Ovary (tissue), 9 donors: ENCODE results near the gene PFN2. TPM values are rescaled to one million over a fixed set of nuclear protein-coding genes. Genes with fewer than 3 reads are reported as not detected.

ENCODE experiments used
- DNase-seq, 5 donors: peaks; one replicate each; pipeline ENCODE4 v3.0.0-alpha.2; 2019 to 2020
- H3K27ac ChIP-seq, 2 donors: fragments of 200-600 bp; one replicate each; pipeline versions ENCODE4 v1.5.1 to v1.8.0; 2019 to 2022
- H3K27me3 ChIP-seq: fragments of 200-600 bp; one replicate; pipeline ENCODE4 v1.8.0; 2022
- H3K36me3 ChIP-seq: fragments of 200-600 bp; sonication (generic); one replicate; pipeline ENCODE4 v1.5.1; 2019
- H3K4me1 ChIP-seq: one replicate; pipeline ENCODE4 v1.8.1; 2013; ENCODE audit warnings: mild to moderate bottlenecking, moderate library complexity; ENCODE audit not compliant: insufficient read depth
- H3K4me3 ChIP-seq: fragments of 200-600 bp; sonication (generic); one replicate; pipeline ENCODE4 v1.5.1; 2017
- H3K9me3 ChIP-seq, 2 donors: fragments of 200-600 bp in 1 of 2; sonication (generic) in 1 of 2; one replicate each; pipeline versions ENCODE4 v1.5.1 to v1.8.1; 2013 to 2019; ENCODE audit warnings: mild to moderate bottlenecking in 1 of 2, moderate library complexity in 1 of 2
- EP300 ChIP-seq: sonication (generic); formaldehyde crosslinking; IDR thresholded peaks from one replicate; pipeline ENCODE4 v1.6.1; 2017; ENCODE audit warnings: antibody characterized with exemption
- POLR2A ChIP-seq: fragments of 450-650 bp; IDR thresholded peaks from one replicate; pipeline ENCODE4 v1.6.1; 2017; ENCODE audit warnings: antibody characterized with exemption, mild to moderate bottlenecking, moderate library complexity
- WGBS, 3 donors: extraction: QIAGEN DNeasy Blood & Tissue Kit in 1 of 3; methylation state at CpG; one replicate each; pipeline versions ENCODE4 v1.1.5 to v1.1.7; 2013 to 2017; 5-methylcytosine and 5-hydroxymethylcytosine counted together
- intact Hi-C, 4 donors: fragments of 100-400 bp; cut with DNase I; formaldehyde crosslinking; loops; one replicate each; pipeline versions ENCODE4 v1.11.0 to v1.15.1; 2022 to 2023
- polyA plus RNA-seq, 2 donors: library from polyadenylated mRNA; stranded (reverse); fragments of 200-250 nt in 1 of 2; fragments of 350-450 nt in 1 of 2; fragmentation: Illumina TruSeq in 1 of 2; extraction: RNeasy Lipid Tissue Mini Kit (QIAGEN cat#74804) in 1 of 2; gene quantifications; one replicate each; pipeline ENCODE4 v1.2.3, GENCODE V29; 2013 to 2014
- total RNA-seq, 7 donors: library from RNA; depleted of rRNA in 2 of 7; stranded (reverse); fragments of >200 nt in 2 of 7; fragmentation: NEBNext Ultra II Directional in 3 of 7; extraction: Animal tissue kit (Norgen Biotek cat#: 25700) in 3 of 7; gene quantifications; one replicate each; pipeline versions ENCODE4 v1.1.0 to v1.2.4, GENCODE V29; 2016 to 2023
- TF ChIP-seq, protein P1 (sequence below), 3 donors: fragments of 450-650 bp in 2 of 3; fragments of 200-600 bp in 1 of 3; IDR thresholded peaks; one replicate each; pipeline versions ENCODE4 v1.5.1 to v1.8.0; 2016 to 2022; ENCODE audit warnings: antibody characterized with exemption in 3 of 3, mild to moderate bottlenecking in 1 of 3
- donor health status: DM: no; HTN: no; CAD: no; lungs with moderate emphysema.
- donor health status: DM: no; HTN: no; CAD: no.
- donor health status: Bipolar disorder and iron deficiency.
- donor health status: DM: yes; HTN: yes; CAD: no.
- donor health status: DM: no; HTN: no; CAD: no.
- donor health status: DM: yes; HTN: yes; CAD: no.

The PFN2 gene
- total and polyA plus RNA-seq, 9 donors, result 48.3 to 175 (median 88.9) TPM

GRCh38 chr3:149969940-149970715, 567 bp downstream of the PFN2 start:
- Histone ChIP-seq H3K4me1 (peaks cover 3% of the 10 kb centered on the region), H3K27me3 (no peaks in the 10 kb centered on the region), H3K27ac (peak overlapping the region; percentile 94 to 95), H3K36me3 (no peaks in the 10 kb centered on the region), H3K4me3 (peak overlapping the region; percentile 57), H3K9me3 (no peaks in the 10 kb centered on the region)
- WGBS, 3 donors, result 0% methylated on average over 26 to 73 of the region's 73 CpGs
- peak; percentile 84 to 92 (median 90) for DNase-seq
- intact Hi-C loops, result loop anchor here (5.0 to 10.0 kb wide), 4 partner anchors 212 to 437 kb away; partner anchors contain the start of gene TSC22D2 (in 1 of the 4)
- TF ChIP-seq, protein P1, sequence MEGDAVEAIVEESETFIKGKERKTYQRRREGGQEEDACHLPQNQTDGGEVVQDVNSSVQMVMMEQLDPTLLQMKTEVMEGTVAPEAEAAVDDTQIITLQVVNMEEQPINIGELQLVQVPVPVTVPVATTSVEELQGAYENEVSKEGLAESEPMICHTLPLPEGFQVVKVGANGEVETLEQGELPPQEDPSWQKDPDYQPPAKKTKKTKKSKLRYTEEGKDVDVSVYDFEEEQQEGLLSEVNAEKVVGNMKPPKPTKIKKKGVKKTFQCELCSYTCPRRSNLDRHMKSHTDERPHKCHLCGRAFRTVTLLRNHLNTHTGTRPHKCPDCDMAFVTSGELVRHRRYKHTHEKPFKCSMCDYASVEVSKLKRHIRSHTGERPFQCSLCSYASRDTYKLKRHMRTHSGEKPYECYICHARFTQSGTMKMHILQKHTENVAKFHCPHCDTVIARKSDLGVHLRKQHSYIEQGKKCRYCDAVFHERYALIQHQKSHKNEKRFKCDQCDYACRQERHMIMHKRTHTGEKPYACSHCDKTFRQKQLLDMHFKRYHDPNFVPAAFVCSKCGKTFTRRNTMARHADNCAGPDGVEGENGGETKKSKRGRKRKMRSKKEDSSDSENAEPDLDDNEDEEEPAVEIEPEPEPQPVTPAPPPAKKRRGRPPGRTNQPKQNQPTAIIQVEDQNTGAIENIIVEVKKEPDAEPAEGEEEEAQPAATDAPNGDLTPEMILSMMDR (IDR thresholded peaks at IDR 0.05), result no peak
- TF ChIP-seq EP300, result no peak

- TF ChIP-seq POLR2A (no peak), EP300 (no peak)
- TF ChIP-seq, protein P1 (IDR thresholded peaks at IDR 0.05), result peak in 1 of 3 donors; percentile 17
- Histone ChIP-seq H3K9me3 (no peaks in the 10 kb centered on the region), H3K27ac (peak overlapping the region; percentile 94 to 95), H3K4me3 (peak overlapping the region; percentile 57), H3K4me1 (peaks cover 4% of the 10 kb centered on the region), H3K36me3 (no peaks in the 10 kb centered on the region), H3K27me3 (no peaks in the 10 kb centered on the region)
- 2 to 6% (median 3%) methylated on average over 15 of the region's 15 CpGs for WGBS, 3 donors
- peak; percentile 37 to 56 (median 47) for DNase-seq
- intact Hi-C loops, result loop anchor here (5.0 to 10.0 kb wide), 3 partner anchors 213 to 253 kb away; no protein-coding TSS in a partner anchor
Measured at GRCh38 chr3:149969110-149969939, 1.4 kb downstream of the PFN2 start.

DNA sequence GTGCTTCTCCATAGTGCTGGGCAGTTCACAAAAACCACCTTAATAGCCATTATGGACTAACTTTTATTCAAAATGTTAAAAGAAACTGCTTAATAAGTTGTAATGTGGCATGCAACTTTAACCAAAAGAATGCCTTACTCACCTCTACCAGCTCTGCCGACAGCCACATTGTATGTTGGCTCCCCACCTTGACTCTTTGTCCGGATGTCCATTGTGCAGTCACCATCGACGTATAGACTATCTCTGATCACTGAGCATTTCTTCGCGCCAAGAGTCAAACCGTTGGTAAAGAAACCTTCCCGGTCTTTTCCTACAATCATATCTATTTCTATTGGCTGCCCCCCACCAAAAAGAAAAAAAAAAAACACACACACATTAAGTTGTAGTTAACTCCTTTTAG, 2.5 kb downstream of the PFN2 start:
- DNase-seq, result no peak
- Histone ChIP-seq H3K9me3 (no peaks in the 10 kb centered on the region), H3K27me3 (no peaks in the 10 kb centered on the region), H3K36me3 (no peaks in the 10 kb centered on the region), H3K4me3 (no peak overlapping the region), H3K27ac (no peak overlapping the region), H3K4me1 (peaks cover 5% of the 10 kb centered on the region)
- 57 to 65% (median 57%) methylated on average over 8 of the region's 8 CpGs for WGBS, 3 donors
- intact Hi-C loops, result loop anchor here (5.0 to 10.0 kb wide), 3 partner anchors 214 to 254 kb away; no protein-coding TSS in a partner anchor
- TF ChIP-seq, protein P1 (IDR thresholded peaks at IDR 0.05), result no peak
- TF ChIP-seq POLR2A (no peak), EP300 (no peak)

- no peak overlapping the region for H3K27ac ChIP-seq
- intact Hi-C loops, result loop anchor here (2.0 to 10.0 kb wide), 4 partner anchors 215 to 255 kb away; no protein-coding TSS in a partner anchor
Measured at GRCh38 chr3:149967086-149967685, 3.5 kb downstream of the PFN2 start.

More at GRCh38 chr3:149967086-149967685, 3.5 kb downstream of the PFN2 start:
- H3K27me3 ChIP-seq, result no peaks in the 10 kb centered on the region
- 7 to 10% (median 9%) methylated on average over 9 of the region's 9 CpGs for WGBS, 3 donors
- no peaks in the 10 kb centered on the region for H3K9me3 ChIP-seq
- H3K36me3 ChIP-seq, result no peaks in the 10 kb centered on the region
- peaks cover 5% of the 10 kb centered on the region for H3K4me1 ChIP-seq
- H3K4me3 ChIP-seq, result no peak overlapping the region
- DNase-seq, result no peak
- TF ChIP-seq, protein P1 (IDR thresholded peaks at IDR 0.05), result peak; percentile 9 to 60 (median 51)
- no peak for TF ChIP-seq POLR2A
